ENCODE measurements around the gene POFUT2.

POFUT2 gene

GRCh38 chr21:45281411-45282282, 6.0 kb downstream of the POFUT2 start:
- Histone ChIP-seq H3K27ac (ENCODE audit: low read depth, low read length, poor library complexity, severe bottlenecking) (no peak overlapping the region), H3K36me3 (ENCODE audit: insufficient read depth, low read length) (peaks cover 30% of the 10 kb centered on the region)

GRCh38 chr21:45280969-45281368, 6.7 kb downstream of the POFUT2 start:
- Histone ChIP-seq H3K27me3 (ENCODE audit: insufficient read depth, low read length) (no peaks in the 10 kb centered on the region), H3K4me2 (ENCODE audit: low read length) (no peak overlapping the region), H3K27ac (ENCODE audit: low read depth, low read length, poor library complexity, severe bottlenecking) (no peak overlapping the region), H4K20me1 (ENCODE audit: insufficient read depth, low read length) (no peaks in the 10 kb centered on the region), H3K9ac (ENCODE audit: low read length) (no peak overlapping the region), H3K79me2 (ENCODE audit: insufficient read depth, low read length) (no peaks in the 10 kb centered on the region), H3K36me3 (ENCODE audit: insufficient read depth, low read length) (peaks cover 32% of the 10 kb centered on the region), H3F3A (ENCODE audit: insufficient read depth, low read length) (no peaks in the 10 kb centered on the region), H3K4me1 (ENCODE audit: insufficient read depth, low read length, severe bottlenecking) (no peaks in the 10 kb centered on the region), H2AFZ (ENCODE audit: low read length) (no peak overlapping the region), H3K9me3 (ENCODE audit: low read length) (no peaks in the 10 kb centered on the region), H3K4me3 (ENCODE audit: low read depth, low read length, poor library complexity, severe bottlenecking) (no peak overlapping the region), H3K9me2 (ENCODE audit: low read depth, low read length) (no peaks in the 10 kb centered on the region)
- TF ChIP-seq EZH2 (IDR thresholded peaks at IDR 0.05; ENCODE audit: borderline replicate concordance, low read length), result no peak
- TF ChIP-seq CTCF (IDR thresholded peaks at IDR 0.05; ENCODE audit: low read length), result no peak

More at GRCh38 chr21:45281411-45282282, 6.0 kb downstream of the POFUT2 start:
- Histone ChIP-seq H3K9ac (ENCODE audit: low read length) (no peak overlapping the region), H3K4me1 (ENCODE audit: insufficient read depth, low read length, severe bottlenecking) (no peaks in the 10 kb centered on the region), H3K4me2 (ENCODE audit: low read length) (no peak overlapping the region), H2AFZ (ENCODE audit: low read length) (no peak overlapping the region), H3F3A (ENCODE audit: insufficient read depth, low read length) (no peaks in the 10 kb centered on the region), H3K4me3 (ENCODE audit: low read depth, low read length, poor library complexity, severe bottlenecking) (no peak overlapping the region), H3K9me2 (ENCODE audit: low read depth, low read length) (no peaks in the 10 kb centered on the region), H3K79me2 (ENCODE audit: insufficient read depth, low read length) (no peaks in the 10 kb centered on the region), H3K27me3 (ENCODE audit: insufficient read depth, low read length) (no peaks in the 10 kb centered on the region), H3K9me3 (ENCODE audit: low read length) (no peaks in the 10 kb centered on the region), H4K20me1 (ENCODE audit: insufficient read depth, low read length) (no peaks in the 10 kb centered on the region)
- TF ChIP-seq EZH2 (IDR thresholded peaks at IDR 0.05; ENCODE audit: borderline replicate concordance, low read length) (no peak), CTCF (IDR thresholded peaks at IDR 0.05; ENCODE audit: low read length) (no peak)

- Histone ChIP-seq H3K9me3 (ENCODE audit: low read length) (no peaks in the 10 kb centered on the region), H3K27me3 (ENCODE audit: insufficient read depth, low read length) (no peaks in the 10 kb centered on the region), H3K9me2 (ENCODE audit: low read depth, low read length) (no peaks in the 10 kb centered on the region), H3K79me2 (ENCODE audit: insufficient read depth, low read length) (no peaks in the 10 kb centered on the region), H3F3A (ENCODE audit: insufficient read depth, low read length) (no peaks in the 10 kb centered on the region), H3K4me1 (ENCODE audit: insufficient read depth, low read length, severe bottlenecking) (no peaks in the 10 kb centered on the region), H3K4me2 (ENCODE audit: low read length) (no peak overlapping the region), H3K9ac (ENCODE audit: low read length) (no peak overlapping the region), H3K36me3 (ENCODE audit: insufficient read depth, low read length) (peaks cover 31% of the 10 kb centered on the region), H3K4me3 (ENCODE audit: low read depth, low read length, poor library complexity, severe bottlenecking) (no peak overlapping the region), H3K27ac (ENCODE audit: low read depth, low read length, poor library complexity, severe bottlenecking) (no peak overlapping the region), H4K20me1 (ENCODE audit: insufficient read depth, low read length) (no peaks in the 10 kb centered on the region), H2AFZ (ENCODE audit: low read length) (no peak overlapping the region)
- no peak for TF ChIP-seq EZH2 (IDR thresholded peaks at IDR 0.05; ENCODE audit: borderline replicate concordance, low read length)
- TF ChIP-seq CTCF (IDR thresholded peaks at IDR 0.05; ENCODE audit: low read length), result no peak
These were observed 7.4 kb downstream of the POFUT2 start for GRCh38 chr21:45280178-45280821.

All from OCI-LY1 (cell line).